A673 (cell line): ENCODE data around the gene MYO1F. TPM values are rescaled to one million over a fixed set of nuclear protein-coding genes. Genes with fewer than 3 reads are reported as not detected.
"Not testable (repeated sequence)": the region's sequence is repeated elsewhere in the genome, so short reads cannot be mapped to it uniquely, and the experiment has no call there.

Source experiments
- BruUV-seq: library from RNA; stranded (reverse); fragments of 400-500 nt; replicated peaks from 2 replicates; lab custom pipeline; 2021; lab: Mats Ljungman, UMichigan
- CTCF ChIA-PET: fragments of 300-600 bp; sonication (Branson Sonifier 250); formaldehyde crosslinking; loops from one replicate; lab custom pipeline; 2022; ENCODE audit warnings: antibody characterized with exemption; lab: Charles Lee
- POLR2A ChIA-PET: fragments of 300-600 bp; sonication (Branson Sonifier 250); formaldehyde crosslinking; loops from one replicate; lab custom pipeline; 2022; ENCODE audit warnings: antibody characterized with exemption; ENCODE audit not compliant: low non-redundant PET; lab: Charles Lee
- DNase-seq: peaks from one replicate; pipeline ENCODE4 v3.0.0-alpha.2; 2015; ENCODE audit warnings: low spot score
- H3K27ac ChIP-seq: fragments of 200-600 bp; sonication (generic); 2 replicates; pipeline ENCODE4 v1.5.1; 2016; ENCODE audit warnings: mixed run types, low read depth, mild to moderate bottlenecking, mixed read lengths, antibody characterized with exemption, low read length; ENCODE audit not compliant: poor library complexity, severe bottlenecking
- H3K27me3 ChIP-seq: fragments of 200-600 bp; sonication (generic); replicated peaks from 2 replicates; pipeline ENCODE4 v1.6.1; 2017; ENCODE audit warnings: mixed run types, low read depth, mild to moderate bottlenecking, mixed read lengths, antibody characterized with exemption, low read length; ENCODE audit not compliant: insufficient read depth, poor library complexity
- H3K36me3 ChIP-seq: fragments of 200-600 bp; sonication (generic); 2 replicates; pipeline ENCODE4 v1.6.1; 2016; ENCODE audit warnings: mixed run types, mild to moderate bottlenecking, mixed read lengths, antibody characterized with exemption, low read length; ENCODE audit not compliant: insufficient read depth, poor library complexity, severe bottlenecking
- H3K4me1 ChIP-seq: fragments of 200-600 bp; sonication (generic); 2 replicates; pipeline ENCODE4 v1.6.1; 2017; ENCODE audit warnings: mixed run types, mild to moderate bottlenecking, mixed read lengths, antibody characterized with exemption, low read length; ENCODE audit not compliant: insufficient read depth, poor library complexity, severe bottlenecking
- H3K4me3 ChIP-seq: fragments of 200-600 bp; sonication (generic); 2 replicates; pipeline ENCODE4 v1.5.1; 2016; ENCODE audit warnings: low read depth, mixed run types, mild to moderate bottlenecking, mixed read lengths, low read length; ENCODE audit not compliant: poor library complexity, severe bottlenecking
- H3K9me3 ChIP-seq: fragments of 200-600 bp; sonication (generic); 2 replicates; pipeline ENCODE4 v1.6.1; 2016; ENCODE audit warnings: mixed run types, low read depth, mild to moderate bottlenecking, mixed read lengths, antibody characterized with exemption, low read length; ENCODE audit not compliant: poor library complexity, severe bottlenecking
- EZH2 ChIP-seq: fragments of 200-600 bp; sonication (generic); IDR thresholded peaks from 2 replicates; pipeline ENCODE4 v1.6.1; 2017; ENCODE audit warnings: borderline replicate concordance, low read depth, mild to moderate bottlenecking, mixed read lengths, antibody characterized with exemption, low read length; ENCODE audit not compliant: poor library complexity, severe bottlenecking
- intact Hi-C: fragments of 100-400 bp; cut with micrococcal nuclease; formaldehyde crosslinking; loops from one replicate; pipeline ENCODE4 v1.10.0; 2022; ENCODE audit not compliant: unreplicated experiment
- total RNA-seq: library from RNA; stranded (reverse); gene quantifications from 2 replicates; pipeline ENCODE4 v1.2.3, GENCODE V29; 2021
- TF ChIP-seq, protein P1 (sequence below): fragments of 300-800, 200-600 bp; sonication (generic); conservative IDR thresholded peaks from 2 replicates; pipeline ENCODE4 v1.5.1; 2017; ENCODE audit warnings: low read depth, mild to moderate bottlenecking, antibody characterized with exemption, low read length, moderate library complexity, mixed read lengths

MYO1F gene
- total RNA-seq, 1 experiment from 2014 or later: 0.26 TPM

DNA sequence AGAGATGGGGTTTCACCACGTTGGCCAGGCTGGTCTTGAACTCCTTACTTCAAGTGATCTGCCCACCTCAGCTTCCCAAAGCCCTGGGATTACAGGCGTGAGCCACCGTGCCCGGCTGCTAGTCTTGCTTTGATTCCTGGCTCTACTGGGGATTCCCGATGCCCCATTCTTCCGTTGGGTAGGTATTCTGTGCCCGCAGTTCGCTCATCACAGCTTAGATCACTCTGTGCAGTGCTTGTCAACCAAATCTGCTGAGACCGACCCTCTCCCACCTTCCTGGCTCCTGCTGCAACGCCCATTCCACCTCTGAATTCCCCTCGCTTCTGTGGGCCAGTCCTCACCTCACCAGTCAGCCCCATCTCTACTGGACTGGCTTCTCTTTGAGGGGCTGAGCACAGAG, 58.7 kb downstream of the MYO1F start:
- no peak overlapping the region for H3K27ac ChIP-seq
- H3K4me3 ChIP-seq: no peak overlapping the region
- no peaks in the 10 kb centered on the region for H3K9me3 ChIP-seq
- POLR2A ChIA-PET: no interaction called here
- TF ChIP-seq, protein P1, sequence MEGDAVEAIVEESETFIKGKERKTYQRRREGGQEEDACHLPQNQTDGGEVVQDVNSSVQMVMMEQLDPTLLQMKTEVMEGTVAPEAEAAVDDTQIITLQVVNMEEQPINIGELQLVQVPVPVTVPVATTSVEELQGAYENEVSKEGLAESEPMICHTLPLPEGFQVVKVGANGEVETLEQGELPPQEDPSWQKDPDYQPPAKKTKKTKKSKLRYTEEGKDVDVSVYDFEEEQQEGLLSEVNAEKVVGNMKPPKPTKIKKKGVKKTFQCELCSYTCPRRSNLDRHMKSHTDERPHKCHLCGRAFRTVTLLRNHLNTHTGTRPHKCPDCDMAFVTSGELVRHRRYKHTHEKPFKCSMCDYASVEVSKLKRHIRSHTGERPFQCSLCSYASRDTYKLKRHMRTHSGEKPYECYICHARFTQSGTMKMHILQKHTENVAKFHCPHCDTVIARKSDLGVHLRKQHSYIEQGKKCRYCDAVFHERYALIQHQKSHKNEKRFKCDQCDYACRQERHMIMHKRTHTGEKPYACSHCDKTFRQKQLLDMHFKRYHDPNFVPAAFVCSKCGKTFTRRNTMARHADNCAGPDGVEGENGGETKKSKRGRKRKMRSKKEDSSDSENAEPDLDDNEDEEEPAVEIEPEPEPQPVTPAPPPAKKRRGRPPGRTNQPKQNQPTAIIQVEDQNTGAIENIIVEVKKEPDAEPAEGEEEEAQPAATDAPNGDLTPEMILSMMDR: no peak
- TF ChIP-seq EZH2: no peak
- DNase-seq: no peak
- no peaks in the 10 kb centered on the region for H3K36me3 ChIP-seq
- BruUV-seq: no TSS peak
- peaks cover under 1% of the 10 kb centered on the region for H3K4me1 ChIP-seq
- intact Hi-C loops: no loop called here
- CTCF ChIA-PET: no interaction called here
- H3K27me3 ChIP-seq: no peaks in the 10 kb centered on the region

GRCh38 chr19:8517551-8518442, 59.4 kb downstream of the MYO1F start:
- intact Hi-C loops: no loop called here
- CTCF ChIA-PET: no interaction called here

DNA sequence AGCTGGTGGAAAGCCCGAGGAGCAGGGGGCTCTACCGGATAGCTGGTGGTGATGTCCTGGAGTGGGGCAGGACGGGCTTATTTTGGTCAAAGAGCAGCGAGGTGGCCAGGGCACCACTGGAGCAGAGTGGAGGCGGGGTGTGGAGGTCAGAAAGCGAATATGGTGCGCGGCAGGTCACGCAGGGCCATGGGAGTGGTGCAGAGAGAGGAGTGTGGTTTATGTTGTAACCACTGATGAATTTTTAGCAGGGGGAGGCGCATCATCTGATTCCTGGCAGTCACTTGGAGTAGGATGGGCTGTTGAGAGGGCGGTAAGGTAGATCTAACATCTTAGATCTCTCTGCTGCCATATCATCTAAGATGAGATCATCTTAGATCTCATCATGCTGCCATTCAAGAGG, 61.9 kb downstream of the MYO1F start:
- Histone ChIP-seq H3K9me3 (no peaks in the 10 kb centered on the region), H3K36me3 (peaks cover 11% of the 10 kb centered on the region), H3K4me3 (no peak overlapping the region), H3K4me1 (peaks cover 17% of the 10 kb centered on the region), H3K27me3 (no peaks in the 10 kb centered on the region), H3K27ac (no peak overlapping the region)
- TF ChIP-seq, protein P1: no peak
- TF ChIP-seq EZH2: no peak
- ChIA-PET CTCF (no interaction called here), POLR2A (no interaction called here)
- intact Hi-C loops: no loop called here
- BruUV-seq: no TSS peak
- DNase-seq: no peak

More at GRCh38 chr19:8517551-8518442, 59.4 kb downstream of the MYO1F start:
- POLR2A ChIA-PET: no interaction called here
- H3K4me1 ChIP-seq: peaks cover 8% of the 10 kb centered on the region
- no peak overlapping the region for H3K27ac ChIP-seq
- TF ChIP-seq EZH2: no peak
- TF ChIP-seq, protein P1: no peak
- no peak for DNase-seq
- BruUV-seq: no TSS peak
- H3K36me3 ChIP-seq: no peaks in the 10 kb centered on the region
- no peaks in the 10 kb centered on the region for H3K9me3 ChIP-seq
- no peaks in the 10 kb centered on the region for H3K27me3 ChIP-seq
- no peak overlapping the region for H3K4me3 ChIP-seq

- TSS peak; percentile 95 for BruUV-seq
- H3K9me3 ChIP-seq, intact Hi-C loops, DNase-seq, H3K27me3 ChIP-seq: not testable (repeated sequence)
- ChIA-PET POLR2A (interaction anchor here (0.6 to 0.9 kb wide), 2 partner anchors 11 to 70 kb away, joined by 4 read pairs; partner anchors contain the start of gene HNRNPM), CTCF (interaction anchor here (1.1 to 1.5 kb wide), 3 partner anchors 9 to 127 kb away, joined by 3 to 5 read pairs (median 4); no protein-coding TSS in a partner anchor)
- H3K36me3 ChIP-seq: peaks cover 11% of the 10 kb centered on the region
- H3K4me1 ChIP-seq: peaks cover 17% of the 10 kb centered on the region
- H3K27ac ChIP-seq: peak overlapping the region; percentile 100
- peak overlapping the region; percentile 90 for H3K4me3 ChIP-seq
Observed at GRCh38 chr19:8514505-8515009, 62.7 kb downstream of the MYO1F start.
